ENCODE measurements around the gene CCDC157.

The CCDC157 gene

GRCh38 chr22:30416837-30417236 lies 60.0 kb downstream of the CCDC157 start:
- no peak for DNase-seq

GRCh38 chr22:30420347-30421125 lies 63.7 kb downstream of the CCDC157 start:
- no peak for DNase-seq

DNA sequence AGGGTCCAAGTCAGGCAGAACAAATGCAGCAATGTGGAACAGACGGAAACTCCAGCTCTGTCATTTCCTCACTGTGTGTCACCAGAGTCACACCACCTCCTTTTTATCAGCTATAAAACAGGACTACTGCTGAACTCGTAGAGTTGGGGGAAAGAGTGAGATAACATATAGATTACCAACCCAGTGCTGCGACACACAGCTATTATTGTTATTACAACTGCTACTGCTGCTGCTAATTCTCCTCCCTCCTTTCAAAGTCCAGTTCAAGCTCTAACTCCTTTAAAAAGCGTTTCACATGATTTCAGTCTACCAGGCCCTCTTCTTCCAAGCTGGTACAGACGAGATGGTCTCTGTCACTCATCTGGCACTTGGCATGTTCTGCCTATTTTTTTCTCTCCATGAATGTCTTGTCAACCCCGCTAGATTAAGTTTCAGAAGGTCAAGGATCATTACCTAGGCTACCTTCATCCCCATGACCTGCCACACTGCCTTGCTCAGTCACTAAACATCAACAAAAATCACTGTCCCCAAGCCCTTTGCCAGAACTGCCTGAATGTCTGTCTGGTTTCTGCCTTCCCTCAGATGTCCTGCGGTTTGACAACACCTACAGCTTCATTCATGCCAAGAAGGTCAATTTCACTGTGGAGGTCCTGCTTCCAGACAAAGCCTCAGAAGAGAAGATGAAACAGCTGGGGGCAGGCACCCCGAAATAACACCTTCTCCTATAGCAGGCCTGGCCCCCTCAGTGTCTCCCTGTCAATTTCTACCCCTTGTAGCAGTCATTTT lies 65.1 kb downstream of the CCDC157 start:
- no peak for DNase-seq

- DNase-seq: peak; percentile 5
Measured at GRCh38 chr22:30422481-30423300, 65.9 kb downstream of the CCDC157 start.

GRCh38 chr22:30423301-30423958 lies 66.6 kb downstream of the CCDC157 start:
- DNase-seq: no peak

DNA sequence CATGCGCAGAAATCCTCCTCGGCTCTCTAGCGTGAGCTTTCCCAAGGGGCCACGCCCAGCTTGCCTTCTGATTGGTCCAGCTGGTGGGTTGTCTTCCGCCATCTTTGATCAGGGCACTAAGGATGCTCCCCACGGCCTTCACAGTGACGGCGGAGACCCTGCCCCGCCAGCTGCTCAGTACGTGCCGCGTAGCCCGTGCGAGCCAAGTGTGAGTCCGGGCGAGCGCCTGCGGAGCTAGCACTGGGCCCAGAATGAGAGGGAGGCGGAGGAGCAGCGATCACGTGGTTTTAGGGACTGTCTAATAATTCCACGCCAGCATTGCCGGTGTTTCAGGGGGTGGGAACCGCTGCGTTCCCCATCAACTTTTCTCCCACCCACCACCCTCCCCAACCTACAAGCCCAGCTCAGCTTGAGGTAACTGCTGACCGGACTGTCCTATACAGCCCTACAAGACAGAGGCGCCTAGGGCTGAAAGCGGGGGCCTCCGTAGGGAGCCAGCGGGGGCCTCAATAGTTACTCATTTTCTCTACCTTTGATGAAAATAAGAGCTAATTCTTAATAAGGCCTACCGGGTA lies 67.2 kb downstream of the CCDC157 start:
- peak; percentile 99 for DNase-seq

DNA sequence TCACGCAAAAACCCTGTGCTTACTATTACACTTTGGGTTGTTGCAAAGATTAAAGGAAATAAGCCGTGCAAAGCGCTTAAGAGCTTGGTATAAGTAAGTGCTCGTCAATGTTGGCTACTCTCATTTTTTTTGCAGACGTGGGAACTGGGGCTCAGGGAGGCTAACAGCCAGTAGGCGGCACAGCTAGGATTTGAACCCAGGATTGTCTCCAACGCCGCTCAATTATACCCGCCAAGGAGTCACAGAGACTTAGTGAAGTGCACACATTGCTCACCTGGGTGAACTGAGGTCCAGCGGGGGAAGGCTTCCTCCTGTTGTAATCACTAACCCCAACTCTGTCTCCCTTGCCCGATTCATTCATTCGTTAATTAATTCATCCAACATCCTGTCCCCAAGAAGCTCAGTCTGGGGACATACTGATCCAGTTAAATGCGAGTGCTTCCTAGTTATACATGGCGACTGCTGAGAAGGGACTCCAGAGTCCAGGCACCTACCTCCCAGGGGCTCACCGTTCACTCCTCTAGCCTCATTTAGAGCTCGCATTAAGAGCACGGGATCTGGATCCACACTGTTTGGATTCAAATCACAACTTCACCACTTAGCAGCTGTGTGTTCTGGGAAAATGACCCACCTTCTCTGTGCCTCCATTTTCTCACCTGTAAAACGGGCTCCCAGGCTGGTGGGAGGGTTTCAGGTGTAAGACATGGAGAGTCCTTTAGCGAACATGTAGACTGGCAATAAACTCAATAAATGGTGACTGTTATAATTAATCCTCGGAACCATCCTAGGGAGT lies 67.9 kb downstream of the CCDC157 start:
- DNase-seq: no peak

GRCh38 chr22:30425327-30425615 lies 68.5 kb downstream of the CCDC157 start:
- DNase-seq: no peak

- DNase-seq: no peak
Measured at GRCh38 chr22:30425616-30426387, 69.0 kb downstream of the CCDC157 start, which contains the start of gene MTFP1. TSS of gene MTFP1 (plus strand) at chr22:30425768. CDS start at chr22:30425880, 112 bp downstream.

All from NCI-H1105 (cell line).